Keratinocyte (primary cell): ENCODE measurements around the gene OVOL1. TPM values are rescaled to one million over a fixed set of nuclear protein-coding genes. Genes with fewer than 3 reads are reported as not detected.

Experiments
- DNase-seq: peaks from one replicate; pipeline ENCODE4 v3.0.0-alpha.2; 2011; ENCODE audit warnings: low read depth, missing footprints, low spot score
- FAIRE-seq: peaks from 2 replicates; lab custom pipeline; 2011; peaks lifted over from hg19 to GRCh38; lab: Jason Lieb, UNC
- H2AFZ ChIP-seq: 2 replicates; pipeline ENCODE4 v1.6.0; 2012; ENCODE audit warnings: low read length, control low read depth, inconsistent platforms; ENCODE audit not compliant: control insufficient read depth
- H3K27ac ChIP-seq: 2 replicates; pipeline ENCODE4 v1.5.1; 2011; ENCODE audit warnings: low read length; ENCODE audit not compliant: control insufficient read depth, insufficient read depth
- H3K27me3 ChIP-seq: 3 replicates; pipeline ENCODE4 v1.6.0; 2011; ENCODE audit warnings: low read length; ENCODE audit not compliant: control insufficient read depth, insufficient read depth; ENCODE audit errors: extremely low read depth
- H3K36me3 ChIP-seq, 2 experiments: 2 replicates in 1 of 2; 3 replicates in 1 of 2; pipeline ENCODE4 v1.5.1; 2011; ENCODE audit warnings: low read length in 2 of 2, mild to moderate bottlenecking in 1 of 2; ENCODE audit not compliant: control insufficient read depth in 2 of 2, insufficient read depth in 2 of 2; ENCODE audit errors: extremely low read depth in 1 of 2
- H3K4me1 ChIP-seq: 3 replicates; pipeline ENCODE4 v1.5.1; 2011; ENCODE audit warnings: low read length; ENCODE audit not compliant: control insufficient read depth, insufficient read depth; ENCODE audit errors: extremely low read depth
- H3K4me2 ChIP-seq: 3 replicates; pipeline ENCODE4 v1.6.0; 2011; ENCODE audit warnings: low read depth, low read length; ENCODE audit not compliant: control insufficient read depth, insufficient read depth; ENCODE audit errors: extremely low read depth
- H3K4me3 ChIP-seq, 3 experiments: fragments of 200-600 bp in 1 of 3; sonication (generic) in 1 of 3; 2 replicates in 2 of 3; 3 replicates in 1 of 3; pipeline ENCODE4 v1.5.1; 2011 to 2016; ENCODE audit warnings: low read length in 3 of 3, mild to moderate bottlenecking in 3 of 3, control low read depth in 2 of 3, inconsistent platforms in 1 of 3, low read depth in 1 of 3, mixed read lengths in 1 of 3, mixed run types in 1 of 3, moderate library complexity in 1 of 3; ENCODE audit not compliant: control insufficient read depth in 2 of 3, insufficient read depth in 2 of 3; ENCODE audit errors: extremely low read depth in 1 of 3
- H3K79me2 ChIP-seq: 2 replicates; pipeline ENCODE4 v1.6.0; 2012; ENCODE audit warnings: low read length; ENCODE audit not compliant: control insufficient read depth, insufficient read depth
- H3K9ac ChIP-seq: 3 replicates; pipeline ENCODE4 v1.6.0; 2011; ENCODE audit warnings: low read length; ENCODE audit not compliant: control insufficient read depth, insufficient read depth; ENCODE audit errors: extremely low read depth
- H3K9me1 ChIP-seq: 3 replicates; pipeline ENCODE4 v1.6.0; 2011; ENCODE audit warnings: low read length; ENCODE audit not compliant: control insufficient read depth, insufficient read depth; ENCODE audit errors: extremely low read depth
- H3K9me3 ChIP-seq: 2 replicates; pipeline ENCODE4 v1.5.1; 2012; ENCODE audit warnings: low read depth, low read length; ENCODE audit not compliant: control insufficient read depth
- H4K20me1 ChIP-seq: 3 replicates; pipeline ENCODE4 v1.6.0; 2011; ENCODE audit warnings: low read length; ENCODE audit not compliant: control insufficient read depth, insufficient read depth; ENCODE audit errors: extremely low read depth
- CTCF ChIP-seq, 3 experiments: IDR thresholded peaks in 1 of 3; conservative IDR thresholded peaks in 1 of 3; optimal IDR thresholded peaks in 1 of 3; 2 replicates in 2 of 3; 3 replicates in 1 of 3; pipeline versions ENCODE3 to v1.5.1; 2011; ENCODE audit warnings: low read length in 3 of 3, mild to moderate bottlenecking in 3 of 3, moderate library complexity in 2 of 3, control low read depth in 1 of 3, inconsistent platforms in 1 of 3; ENCODE audit not compliant: insufficient read depth in 2 of 3; ENCODE audit errors: extremely low read depth in 1 of 3
- EZH2 ChIP-seq: IDR thresholded peaks from one replicate; pipeline ENCODE4 v1.6.1; 2012; ENCODE audit warnings: inconsistent platforms, mild to moderate bottlenecking, low read length, moderate library complexity
- dilution Hi-C: fragments of 300-500 bp; cut with MboI; formaldehyde crosslinking; loops from one replicate; pipeline ENCODE4 v1.7.0; 2020; ENCODE audit warnings: low sequenced_read_pairs; ENCODE audit not compliant: extremely low pct_ligation_motif_present
- polyA plus RNA-seq, 5 experiments: library from polyadenylated mRNA; depleted of rRNA in 3 of 5; stranded (reverse) in 3 of 5; stranded (forward) in 1 of 5; unstranded in 1 of 5; fragments of >200 nt; gene quantifications; 1 replicate in 1 of 5; 2 replicates in 3 of 5; 3 replicates in 1 of 5; pipeline versions ENCODE4 v1.2.1 to v1.2.3, GENCODE V29; 2011 to 2012; ENCODE audit warnings: missing spikeins in 2 of 5, low read depth in 1 of 5, low replicate concordance in 1 of 5

OVOL1 gene
- polyA plus RNA-seq, 1 donor (not counting 4 experiments of a cell fraction or from before 2014, with no cell fraction given) = 7.5 TPM

GRCh38 chr11:65810046-65810868 is 23.4 kb downstream of the OVOL1 start:
- H3K4me1 ChIP-seq = peaks cover 12% of the 10 kb centered on the region
- H3K4me2 ChIP-seq = no peak overlapping the region
- no peaks in the 10 kb centered on the region for H4K20me1 ChIP-seq
- TF ChIP-seq CTCF (optimal IDR thresholded peaks at IDR 0.05 in 1 of 3, IDR thresholded peaks at IDR 0.05 in 1 of 3, conservative IDR thresholded peaks at IDR 0.05 in 1 of 3; ENCODE audit: extremely low read depth in 1 of 3, insufficient read depth in 2 of 3, low read length in 3 of 3) (no peak), EZH2 (no peak)
- FAIRE-seq (no peak), DNase-seq (no peak)
- H3K4me3 ChIP-seq = no peak overlapping the region
- H3K79me2 ChIP-seq = no peaks in the 10 kb centered on the region
- no peaks in the 10 kb centered on the region for H3K36me3 ChIP-seq
- H3K9ac ChIP-seq = no peak overlapping the region
- no peaks in the 10 kb centered on the region for H3K9me1 ChIP-seq
- H2AFZ ChIP-seq = no peak overlapping the region
- H3K27me3 ChIP-seq = peaks cover 20% of the 10 kb centered on the region
- no peaks in the 10 kb centered on the region for H3K9me3 ChIP-seq
- no peak overlapping the region for H3K27ac ChIP-seq
- dilution Hi-C loops = no loop called here

- dilution Hi-C loops = no loop called here
- no peak for TF ChIP-seq CTCF (optimal IDR thresholded peaks at IDR 0.05 in 1 of 3, IDR thresholded peaks at IDR 0.05 in 1 of 3, conservative IDR thresholded peaks at IDR 0.05 in 1 of 3; ENCODE audit: extremely low read depth in 1 of 3, insufficient read depth in 2 of 3, low read length in 3 of 3)
- no peak for TF ChIP-seq EZH2
- DNase-seq = no peak
Observed at GRCh38 chr11:65811764-65812475, 25.1 kb downstream of the OVOL1 start.

More at GRCh38 chr11:65811764-65812475, 25.1 kb downstream of the OVOL1 start:
- no peaks in the 10 kb centered on the region for H3K36me3 ChIP-seq
- no peak overlapping the region for H3K9ac ChIP-seq
- no peaks in the 10 kb centered on the region for H3K79me2 ChIP-seq
- no peaks in the 10 kb centered on the region for H3K9me1 ChIP-seq
- H3K4me2 ChIP-seq = no peak overlapping the region
- H3K9me3 ChIP-seq = no peaks in the 10 kb centered on the region
- no peaks in the 10 kb centered on the region for H4K20me1 ChIP-seq
- H3K27me3 ChIP-seq = peaks cover 20% of the 10 kb centered on the region
- no peak overlapping the region for H2AFZ ChIP-seq
- no peak for FAIRE-seq
- no peak overlapping the region for H3K27ac ChIP-seq
- H3K4me3 ChIP-seq = no peak overlapping the region
- H3K4me1 ChIP-seq = peaks cover 12% of the 10 kb centered on the region
